Stimulated activated CD8-positive, alpha-beta memory T cell treated with anti-CD3 and anti-CD28 coated beads, Interleukin-7, amount 100 ng/mL, for 24 hours (primary cell): ENCODE measurements around the gene RFFL.
A peak's percentile ranks its signal among the peaks of the same experiment; 100 is the strongest.
"Not testable (repeated sequence)": the region's sequence is repeated elsewhere in the genome, so short reads cannot be mapped to it uniquely, and the experiment has no call there.

Experiments used
- DNase-seq: peaks from one replicate; pipeline ENCODE4 v3.0.0-alpha.2; 2020; ENCODE audit warnings: low read depth

RFFL gene, protein sequence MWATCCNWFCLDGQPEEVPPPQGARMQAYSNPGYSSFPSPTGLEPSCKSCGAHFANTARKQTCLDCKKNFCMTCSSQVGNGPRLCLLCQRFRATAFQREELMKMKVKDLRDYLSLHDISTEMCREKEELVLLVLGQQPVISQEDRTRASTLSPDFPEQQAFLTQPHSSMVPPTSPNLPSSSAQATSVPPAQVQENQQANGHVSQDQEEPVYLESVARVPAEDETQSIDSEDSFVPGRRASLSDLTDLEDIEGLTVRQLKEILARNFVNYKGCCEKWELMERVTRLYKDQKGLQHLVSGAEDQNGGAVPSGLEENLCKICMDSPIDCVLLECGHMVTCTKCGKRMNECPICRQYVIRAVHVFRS

GRCh38 chr17:35063514-35064223, at the start of gene RFFL:
TSS of gene RFFL (minus strand) at chr17:35063707. CDS start at chr17:35026553, 37,154 bp downstream.
- DNase-seq, result peak; percentile 63

- DNase-seq, result not testable (repeated sequence)
Observed at GRCh38 chr17:35110791-35111190, 47.3 kb upstream of the RFFL start.

DNA sequence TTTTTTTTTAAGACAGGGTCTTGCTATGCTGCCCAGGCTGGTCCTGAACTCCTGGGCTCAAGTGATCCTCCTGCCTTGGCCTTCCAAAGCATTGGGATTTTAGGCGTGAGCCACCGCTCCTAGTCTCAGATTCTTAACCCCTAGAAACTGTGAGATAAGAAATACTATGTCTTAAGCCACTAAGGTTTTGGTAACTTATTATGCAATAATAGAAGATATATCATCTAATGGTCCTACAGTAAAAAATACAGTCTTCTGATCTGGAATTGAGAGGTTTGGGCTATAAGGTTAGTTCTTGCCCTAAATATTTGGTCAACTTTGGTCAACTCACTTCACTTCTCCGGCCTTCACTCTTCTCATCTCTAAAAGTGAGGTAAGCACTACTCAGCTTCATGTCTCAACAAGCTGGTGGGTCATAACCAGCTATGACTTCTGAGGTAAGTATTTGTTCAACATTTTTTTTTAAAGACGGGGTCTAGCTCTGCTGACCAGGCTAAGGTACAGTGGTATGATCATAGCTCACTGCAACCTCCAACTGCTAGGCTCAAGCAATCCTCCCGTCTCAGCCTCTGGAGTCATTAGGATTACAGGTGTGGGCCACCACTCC, 41.4 kb upstream of the RFFL start:
- DNase-seq, result no peak

DNA sequence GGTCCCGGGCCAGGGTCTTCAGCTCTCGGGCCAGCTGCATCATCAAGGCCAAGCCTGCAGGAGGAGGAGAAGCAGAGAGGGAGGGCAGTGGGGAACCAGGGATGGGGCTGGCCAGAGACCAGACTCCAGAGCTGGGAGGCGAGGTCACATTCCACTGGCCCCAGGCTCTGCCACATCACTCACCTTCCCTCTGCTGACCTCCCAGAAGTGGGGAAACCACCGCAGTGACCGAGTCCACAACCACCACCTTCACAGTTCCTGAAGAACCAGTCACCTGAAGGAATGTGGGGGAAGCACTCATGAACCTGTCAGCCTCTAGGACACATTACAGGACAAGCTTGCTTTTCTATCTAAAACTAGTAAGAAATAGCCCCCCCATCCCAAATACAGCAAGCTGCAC, 39.8 kb upstream of the RFFL start:
- DNase-seq, result no peak

GRCh38 chr17:35101725-35102124, 38.2 kb upstream of the RFFL start:
- DNase-seq, result no peak

- no peak for DNase-seq
Observed at GRCh38 chr17:35101036-35101435, 37.5 kb upstream of the RFFL start.

DNA sequence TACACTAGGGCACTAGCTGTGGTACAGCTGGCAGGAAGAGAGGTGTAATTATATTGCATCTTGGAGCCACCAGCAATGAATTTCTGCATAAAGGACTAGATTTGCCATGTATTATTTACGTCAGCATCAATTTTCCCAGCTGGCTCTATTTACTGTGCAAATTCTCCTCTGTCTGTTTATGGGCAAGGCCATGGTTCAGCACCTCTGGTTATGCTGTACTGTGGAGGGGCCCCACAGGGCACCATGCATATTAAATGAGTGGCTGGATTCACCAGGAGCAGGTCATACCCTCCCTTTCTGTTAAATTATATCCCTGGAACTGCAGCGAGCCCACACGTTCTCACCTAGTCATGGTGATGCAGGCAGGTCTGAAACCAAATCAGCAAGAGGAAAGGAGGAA, 36.4 kb upstream of the RFFL start:
- no peak for DNase-seq

DNA sequence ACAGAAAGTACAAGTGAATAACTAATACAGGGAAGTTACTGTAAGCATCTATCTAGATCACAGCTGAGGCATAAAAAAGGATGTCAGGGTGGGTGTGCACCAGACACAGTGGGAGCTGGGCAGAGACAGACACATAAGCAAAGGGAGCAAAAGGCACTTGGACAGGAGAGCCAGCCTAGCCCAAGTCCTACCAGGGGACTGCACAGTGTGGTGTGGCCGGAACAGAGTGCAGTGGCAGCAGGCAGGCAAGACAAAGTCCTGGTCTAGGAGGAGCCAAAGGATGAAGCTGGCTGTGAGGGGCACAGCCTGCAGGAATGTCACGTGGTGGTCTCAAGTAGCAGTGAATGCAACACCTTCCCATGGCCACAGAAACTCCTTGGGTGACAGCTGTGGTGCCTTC, 34.3 kb upstream of the RFFL start:
- no peak for DNase-seq

GRCh38 chr17:35095741-35096140, 32.2 kb upstream of the RFFL start:
- no peak for DNase-seq

DNA sequence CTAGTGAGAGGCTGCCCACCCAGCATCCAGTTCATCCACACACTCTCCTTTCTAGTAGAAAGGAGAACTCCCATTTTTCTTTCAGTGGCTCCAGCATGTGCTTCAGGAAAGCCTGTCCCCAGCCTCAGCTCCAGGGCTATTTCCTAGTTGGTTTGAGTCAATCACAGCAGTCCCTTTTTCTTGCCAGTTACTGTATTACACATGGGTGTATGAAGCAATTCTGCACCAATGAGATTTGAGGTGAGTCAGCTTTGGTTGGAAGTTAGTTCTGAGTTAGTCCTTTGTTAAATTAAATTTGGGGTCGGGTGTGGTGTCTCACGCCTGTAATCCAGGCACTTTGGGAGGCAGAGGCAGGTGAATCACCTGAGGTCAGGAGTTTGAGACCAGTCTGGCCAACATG, 31.4 kb upstream of the RFFL start:
- no peak for DNase-seq

DNA sequence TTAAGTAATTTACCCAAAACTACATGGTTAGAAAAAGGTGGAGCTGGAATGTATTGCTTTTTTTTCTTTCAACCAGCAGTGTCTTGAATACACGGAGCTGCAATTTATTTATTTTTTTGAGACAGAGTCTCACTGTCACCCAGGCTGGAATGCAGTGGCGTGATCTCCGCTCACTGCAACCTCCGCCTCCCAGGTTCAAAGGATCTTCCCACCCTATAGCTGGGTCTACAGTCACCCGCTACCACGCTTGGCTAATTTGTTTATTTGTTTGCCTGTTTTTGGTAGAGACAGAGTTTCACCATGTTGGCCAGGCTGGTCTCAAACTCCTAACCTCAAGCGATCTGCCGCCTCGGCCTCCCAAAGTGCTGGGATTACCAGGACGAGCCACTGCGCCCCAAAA, 27.2 kb upstream of the RFFL start:
- not testable (repeated sequence) for DNase-seq

DNA sequence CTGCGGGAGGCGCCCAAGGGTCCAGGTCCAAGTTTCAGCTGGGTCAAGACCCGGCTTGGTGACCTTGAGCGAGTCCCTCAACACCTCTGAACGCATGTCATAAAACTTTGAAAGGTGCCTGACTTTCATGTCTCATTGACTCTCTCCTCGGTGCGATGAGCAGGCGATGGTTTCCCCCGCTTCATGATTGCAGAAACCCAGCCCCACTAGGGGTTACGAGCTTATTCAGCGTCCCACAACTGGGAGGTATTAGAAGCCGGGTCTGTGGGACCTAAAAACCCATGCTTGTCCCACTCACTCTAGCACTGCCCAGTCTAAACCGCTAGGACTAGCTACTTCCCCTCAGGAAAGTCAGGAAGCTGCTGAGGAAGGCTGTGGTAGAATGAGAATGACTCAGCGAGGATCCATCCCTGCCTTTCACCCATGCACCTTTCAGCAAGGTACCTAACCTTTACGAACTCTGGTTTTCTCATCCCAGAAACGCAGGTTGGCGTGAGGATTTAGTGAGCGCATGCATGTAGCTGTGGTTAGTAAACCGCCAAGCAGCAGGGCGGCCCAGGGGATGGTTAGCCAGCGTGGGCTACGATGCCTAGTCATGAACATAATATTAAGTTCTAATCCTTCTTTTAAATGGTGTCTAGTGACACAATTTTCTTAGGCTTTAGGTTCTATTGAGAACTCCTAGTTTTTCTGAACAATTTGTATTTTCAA, 26.2 kb upstream of the RFFL start:
- DNase-seq, result peak; percentile 8

DNA sequence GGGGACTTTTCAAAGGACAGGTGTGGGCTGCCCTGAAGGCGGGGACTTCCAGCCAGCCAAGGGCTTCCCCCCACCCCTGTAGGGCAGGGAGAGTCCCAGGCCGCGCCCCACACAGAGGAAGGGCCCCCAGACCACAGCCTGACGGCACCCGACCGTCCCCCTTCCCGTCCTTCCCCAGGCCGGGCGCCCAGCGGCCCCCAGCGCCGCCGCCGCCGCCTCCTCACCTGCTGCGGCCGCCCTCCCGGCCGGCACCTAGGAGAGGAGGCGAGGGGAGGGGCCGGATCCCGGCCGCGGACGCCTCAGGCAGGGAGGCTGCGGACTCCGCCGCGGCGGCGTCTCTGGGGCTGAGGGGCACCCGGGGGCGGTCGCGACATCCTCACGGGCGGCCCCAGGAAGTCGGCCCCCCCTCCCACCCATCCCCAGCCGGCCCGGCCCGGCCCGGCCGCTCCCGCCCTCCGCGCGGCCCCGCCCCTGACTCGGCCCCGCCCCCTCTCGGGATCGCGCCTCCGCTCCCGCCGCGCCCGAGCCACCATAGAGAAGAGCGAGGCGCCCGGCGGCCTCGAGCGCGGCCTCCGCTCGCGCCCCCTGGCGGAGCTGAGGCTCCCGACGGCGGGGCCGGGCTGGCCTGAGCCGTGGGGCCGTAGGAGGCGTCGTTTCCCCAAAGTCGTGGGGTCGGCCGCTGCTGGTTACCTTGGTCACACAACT, 25.5 kb upstream of the RFFL start:
- DNase-seq, result peak; percentile 77

- no peak for DNase-seq
Observed at GRCh38 chr17:35088356-35088880, 24.9 kb upstream of the RFFL start.

DNA sequence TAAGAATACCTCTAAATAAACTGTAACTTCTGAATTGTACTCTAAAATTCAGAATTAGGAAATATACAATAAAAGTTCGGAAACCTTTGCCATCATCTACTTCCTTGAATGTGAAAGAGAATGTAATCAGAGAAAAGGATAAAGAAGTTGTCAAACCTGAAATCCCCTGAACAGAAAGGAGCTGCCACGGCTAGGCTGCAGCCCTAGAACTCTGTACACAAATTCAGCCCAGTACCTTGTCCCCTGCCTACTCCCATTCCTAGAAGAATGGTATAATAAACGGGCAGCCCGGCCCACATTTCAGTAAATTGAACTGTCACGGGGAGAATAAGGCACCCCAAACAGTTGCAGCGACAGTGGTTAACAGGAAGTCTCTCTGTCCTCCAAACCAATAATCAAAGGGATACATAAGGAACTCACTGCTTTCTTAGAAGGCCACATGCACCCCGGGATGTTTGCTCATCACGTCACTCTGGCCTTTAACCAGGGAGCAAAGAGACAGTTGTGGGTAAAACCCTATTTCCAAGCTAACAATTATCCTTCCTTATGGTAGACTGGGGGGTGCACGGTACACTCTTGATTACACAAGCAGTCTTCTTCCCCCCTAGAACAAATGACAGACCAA, 24.3 kb upstream of the RFFL start:
- no peak for DNase-seq

DNA sequence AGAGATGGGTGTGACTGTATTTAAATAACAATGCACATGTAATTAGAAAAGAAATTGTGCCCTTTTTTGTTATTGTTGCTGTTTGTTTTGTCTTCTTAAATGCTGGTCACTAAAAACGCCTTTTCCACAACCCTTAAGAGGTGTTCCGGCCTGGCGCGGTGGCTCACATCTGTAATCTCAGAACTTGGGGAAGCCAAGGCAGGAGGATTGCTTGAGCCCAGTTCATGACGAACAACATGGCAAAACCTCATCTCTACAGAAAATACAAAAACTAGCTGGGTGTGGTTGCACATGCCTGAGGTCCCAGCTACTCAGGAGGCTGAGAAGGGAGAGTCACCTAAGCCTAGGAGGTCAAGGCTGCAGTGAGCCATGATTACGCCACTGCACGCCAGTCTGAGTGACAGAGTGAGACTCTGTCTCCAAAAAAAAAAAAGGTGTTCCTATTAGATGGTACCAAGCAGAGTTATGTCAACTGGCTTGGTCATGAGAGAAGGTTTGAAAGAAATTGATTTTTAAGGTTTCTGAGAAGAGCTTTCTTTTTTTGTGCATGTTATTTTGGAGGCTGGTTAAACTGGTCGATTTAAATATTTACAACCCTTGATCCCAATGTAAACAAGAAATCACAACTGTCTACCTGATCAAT, 23.5 kb upstream of the RFFL start:
- DNase-seq, result no peak

GRCh38 chr17:35086164-35086563, 22.7 kb upstream of the RFFL start:
- DNase-seq, result no peak

- no peak for DNase-seq
Observed at GRCh38 chr17:35084987-35085386, 21.5 kb upstream of the RFFL start.

GRCh38 chr17:35083071-35083470, 19.6 kb upstream of the RFFL start:
- no peak for DNase-seq

DNA sequence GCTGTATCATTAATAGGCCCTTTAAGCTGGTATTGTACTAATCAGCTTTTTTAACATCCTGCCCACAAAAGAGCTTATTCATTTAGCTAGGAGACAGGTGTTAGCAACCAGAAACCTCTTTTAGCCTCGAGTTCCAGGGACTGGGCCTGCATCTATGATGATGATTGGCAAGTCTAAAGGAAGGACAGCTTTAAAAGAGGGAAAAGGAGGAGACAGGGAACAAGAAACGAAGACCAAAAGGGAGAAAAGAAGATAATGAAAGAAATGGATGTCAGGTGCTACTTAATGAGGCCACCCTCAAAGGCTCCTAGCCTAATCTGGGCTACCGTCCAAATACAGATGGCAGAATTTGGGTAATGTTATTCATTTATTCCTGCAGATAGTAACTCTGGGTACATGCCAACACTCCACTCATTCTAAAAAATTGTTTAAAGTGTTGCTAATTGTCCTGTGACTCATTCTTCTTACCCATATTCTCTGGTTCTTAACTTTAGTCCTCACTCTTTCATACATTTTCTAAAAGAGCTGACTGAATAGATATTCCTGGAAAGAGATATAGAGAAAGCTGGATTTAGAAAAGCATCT, 18.7 kb upstream of the RFFL start:
- no peak for DNase-seq
